Muscle layer of duodenum (tissue), 2 donors: Measurements from ENCODE around the gene MAFG.

ENCODE experiments used
- H3K27ac ChIP-seq: one replicate; pipeline ENCODE4 v1.7.0; 2013; ENCODE audit warnings: mild to moderate bottlenecking, low read length
- H3K27me3 ChIP-seq: one replicate; pipeline ENCODE4 v1.7.0; 2013; ENCODE audit warnings: low read depth, mild to moderate bottlenecking, control low read depth, low read length
- H3K36me3 ChIP-seq, 2 donors: one replicate each; pipeline ENCODE4 v1.7.0; 2013; ENCODE audit warnings: low read length in 2 of 2, control low read depth in 1 of 2, mild to moderate bottlenecking in 1 of 2; ENCODE audit not compliant: insufficient read depth in 2 of 2, control insufficient read depth in 1 of 2
- H3K4me1 ChIP-seq, 2 donors: one replicate each; pipeline ENCODE4 v1.7.0; 2013; ENCODE audit warnings: low read length in 2 of 2, mild to moderate bottlenecking in 2 of 2, control low read depth in 1 of 2, moderate library complexity in 1 of 2; ENCODE audit not compliant: insufficient read depth in 2 of 2, control insufficient read depth in 1 of 2
- H3K4me3 ChIP-seq, 2 donors: one replicate each; pipeline ENCODE4 v1.7.0; 2013; ENCODE audit warnings: low read length in 2 of 2, low read depth in 1 of 2, mild to moderate bottlenecking in 1 of 2
- H3K9me3 ChIP-seq, 2 donors: one replicate each; pipeline ENCODE4 v1.7.0; 2013; ENCODE audit warnings: low read length in 2 of 2, control low read depth in 1 of 2, mild to moderate bottlenecking in 1 of 2; ENCODE audit not compliant: control insufficient read depth in 1 of 2
- donor health status: healthy.

Gene MAFG

DNA sequence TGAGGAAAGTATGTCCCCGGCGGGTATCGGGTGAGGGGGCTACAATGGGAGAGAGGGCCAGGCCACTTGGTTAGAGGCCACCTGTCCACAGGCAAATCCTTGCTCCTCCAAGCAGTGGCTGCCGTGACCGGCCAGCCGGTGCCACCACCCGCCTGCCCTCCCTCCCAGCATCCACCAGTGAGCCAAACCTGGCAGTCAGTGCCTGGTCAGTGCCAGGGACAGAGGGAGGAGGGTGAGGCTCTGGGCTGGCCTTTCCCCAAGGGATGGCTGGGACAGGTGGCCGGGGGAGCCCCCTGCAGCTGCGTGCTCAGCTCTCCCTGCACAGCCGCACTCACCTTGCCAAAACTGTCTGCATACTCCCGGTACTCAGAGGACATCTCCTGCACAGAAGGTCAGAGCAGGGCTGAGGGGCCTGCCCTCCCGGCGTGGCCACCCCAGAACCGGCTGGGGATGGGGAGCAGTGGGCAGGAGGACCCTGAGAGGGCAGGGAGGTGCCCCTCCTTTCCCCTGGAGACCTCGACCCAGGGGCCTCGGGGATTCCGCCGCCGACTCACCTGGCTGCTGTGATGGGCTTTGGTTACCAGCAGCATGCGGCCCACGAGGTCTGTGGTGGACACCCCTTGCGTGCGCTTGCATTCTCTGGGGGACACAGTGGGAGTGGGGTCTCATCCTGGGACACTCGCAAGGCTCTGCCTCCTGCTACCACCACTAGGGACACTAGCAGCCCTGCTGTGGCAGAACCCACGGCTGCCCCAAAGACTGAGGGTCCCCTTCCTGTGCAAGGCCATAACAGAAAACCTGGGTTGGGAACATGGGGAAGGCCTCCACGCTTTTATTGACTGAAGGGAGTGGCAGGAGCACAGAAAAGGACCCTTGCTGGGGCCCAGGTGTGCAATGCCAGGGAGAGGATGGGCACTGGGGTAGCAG lies 20.1 kb downstream of the MAFG start:
- Histone ChIP-seq H3K4me1 (peaks cover 0 to 18% of the 10 kb centered on the region in 2 donors), H3K4me3 (no peak overlapping the region), H3K36me3 (peaks cover 4 to 21% of the 10 kb centered on the region in 2 donors), H3K9me3 (no peaks in the 10 kb centered on the region), H3K27ac (no peak overlapping the region), H3K27me3 (no peaks in the 10 kb centered on the region)

DNA sequence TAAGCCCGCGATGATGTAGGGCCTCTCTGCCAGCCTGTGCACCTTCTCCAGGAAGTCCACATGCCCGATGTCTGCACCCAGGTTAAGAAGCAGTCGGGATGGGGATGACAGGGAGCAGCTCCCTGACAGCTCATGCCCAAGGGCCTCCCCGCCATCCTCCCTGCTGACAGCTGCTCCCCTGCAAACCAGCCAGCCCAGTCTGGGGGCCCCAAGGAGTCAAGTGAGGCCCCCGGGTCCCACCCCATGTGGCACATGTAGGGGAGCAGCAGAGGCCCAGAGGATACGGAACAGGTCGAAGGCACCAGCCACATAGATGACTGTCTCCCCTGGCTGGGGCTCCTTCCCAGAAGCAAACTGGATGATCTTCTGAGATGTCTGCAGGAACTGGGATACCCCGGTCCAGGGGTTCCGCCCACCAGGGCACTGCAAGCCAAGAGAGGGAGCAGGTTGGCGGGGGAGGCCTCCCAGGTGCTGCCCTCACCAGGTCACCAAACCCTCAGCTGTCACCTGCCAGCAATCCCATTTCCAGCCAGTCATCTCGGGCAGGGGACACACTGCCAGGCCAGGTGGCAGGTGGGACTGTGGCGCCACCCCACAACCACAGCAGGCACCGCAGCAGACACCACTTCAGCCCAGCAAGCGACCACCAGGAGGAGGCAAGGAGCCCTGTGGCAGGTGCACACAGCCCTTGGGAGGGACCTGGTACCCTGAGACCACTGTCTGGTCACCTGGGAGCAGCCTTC lies 20.9 kb downstream of the MAFG start:
- Histone ChIP-seq H3K27ac (no peak overlapping the region), H3K36me3 (peaks cover 4 to 18% of the 10 kb centered on the region in 2 donors), H3K4me3 (no peak overlapping the region), H3K27me3 (no peaks in the 10 kb centered on the region), H3K4me1 (peaks cover 0 to 24% of the 10 kb centered on the region in 2 donors), H3K9me3 (no peaks in the 10 kb centered on the region)

DNA sequence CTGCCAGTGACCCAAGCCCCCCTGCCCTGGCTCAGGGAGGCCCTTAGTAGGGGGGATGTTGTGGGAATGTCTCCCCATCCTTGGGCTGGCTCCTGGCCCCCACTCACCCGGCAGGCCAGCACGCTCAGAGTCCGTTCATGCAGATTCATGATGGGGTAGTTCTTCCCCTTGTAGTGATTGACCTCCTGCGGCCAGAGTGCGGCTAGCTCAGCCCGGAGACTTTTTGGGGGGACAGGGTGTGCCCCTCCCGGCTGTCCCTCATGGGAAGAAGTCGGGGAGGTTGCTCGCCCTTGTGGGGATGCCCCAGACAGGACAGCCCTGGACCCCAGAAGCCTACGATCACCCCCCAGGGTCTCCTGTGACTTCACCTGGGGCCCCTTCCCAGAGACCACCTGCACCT lies 21.5 kb downstream of the MAFG start:
- Histone ChIP-seq H3K27me3 (peaks cover 5% of the 10 kb centered on the region), H3K4me1 (peaks cover 0 to 23% of the 10 kb centered on the region in 2 donors), H3K27ac (no peak overlapping the region), H3K36me3 (peaks cover 4 to 18% of the 10 kb centered on the region in 2 donors), H3K4me3 (no peak overlapping the region), H3K9me3 (no peaks in the 10 kb centered on the region)

DNA sequence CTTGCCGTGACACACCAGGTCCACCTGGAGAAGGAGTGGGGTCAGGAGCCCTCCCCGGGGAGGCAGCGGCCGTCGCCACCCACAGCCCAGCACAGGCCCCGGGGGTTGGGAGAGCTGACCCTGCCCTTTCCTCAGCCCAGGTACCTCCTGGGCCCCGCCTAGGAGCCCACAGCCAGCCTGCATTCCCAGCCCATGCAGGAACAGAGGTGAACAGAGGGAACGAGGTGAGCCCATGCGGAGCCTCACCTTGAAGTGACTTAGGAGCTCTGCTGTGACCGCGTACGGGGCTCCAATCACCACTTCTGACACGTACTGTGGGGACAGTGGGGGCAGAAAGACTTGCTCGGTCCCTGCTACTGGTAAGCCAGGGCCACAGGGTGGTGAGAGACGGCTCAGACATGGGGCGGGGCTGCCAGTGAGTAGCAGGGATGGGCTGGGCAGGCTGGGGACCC lies 22.1 kb downstream of the MAFG start:
- Histone ChIP-seq H3K36me3 (peaks cover 4 to 20% of the 10 kb centered on the region in 2 donors), H3K27me3 (peaks cover 6% of the 10 kb centered on the region), H3K4me1 (peaks cover 0 to 19% of the 10 kb centered on the region in 2 donors), H3K9me3 (no peaks in the 10 kb centered on the region), H3K4me3 (no peak overlapping the region), H3K27ac (no peak overlapping the region)

DNA sequence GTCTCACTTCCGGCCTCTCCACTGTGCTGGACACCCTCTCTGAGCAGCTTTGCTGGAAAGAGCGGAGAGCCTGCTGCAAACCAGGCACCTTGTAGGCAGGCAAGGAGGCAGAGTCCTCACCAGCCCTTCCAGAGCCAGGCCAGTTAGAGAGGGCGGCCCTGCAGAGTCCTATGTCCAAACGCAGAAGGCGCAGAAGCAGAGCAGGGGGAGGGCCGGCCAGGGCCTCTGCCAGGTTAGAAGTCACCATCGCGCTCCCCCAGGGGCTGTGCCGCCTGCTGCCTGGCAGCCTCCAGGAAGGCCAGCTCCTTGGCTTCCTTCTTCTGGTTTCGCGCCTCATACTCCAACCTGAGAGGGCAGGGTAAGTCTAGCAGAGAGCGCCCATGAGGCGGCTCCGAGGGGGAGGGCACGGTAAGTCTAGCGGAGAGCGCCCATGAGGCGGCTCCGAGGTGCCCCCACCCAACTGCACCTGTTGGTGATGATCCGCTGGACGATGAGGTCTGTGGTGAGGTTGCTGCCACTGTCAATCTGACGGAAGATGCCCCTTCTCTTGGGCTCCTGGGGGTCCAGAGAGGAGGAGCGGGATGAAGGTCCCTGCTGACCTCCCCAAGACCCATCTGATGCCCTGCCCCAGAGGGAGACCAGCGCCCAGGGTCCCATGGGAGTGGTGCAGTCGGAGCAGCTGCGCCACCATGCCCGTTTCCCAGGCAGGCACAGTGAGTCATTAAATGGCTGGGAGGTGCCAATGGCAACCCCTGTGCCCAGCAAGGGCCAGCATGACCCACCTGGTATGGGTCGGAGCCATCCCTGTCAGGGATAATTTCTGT lies 22.7 kb downstream of the MAFG start:
- peaks cover 0 to 15% of the 10 kb centered on the region in 2 donors for H3K4me1 ChIP-seq
- H3K36me3 ChIP-seq, result peaks cover 4 to 26% of the 10 kb centered on the region in 2 donors
- H3K4me3 ChIP-seq, result no peak overlapping the region
- H3K27ac ChIP-seq, result no peak overlapping the region
- H3K9me3 ChIP-seq, result no peaks in the 10 kb centered on the region
- H3K27me3 ChIP-seq, result peaks cover 6% of the 10 kb centered on the region

DNA sequence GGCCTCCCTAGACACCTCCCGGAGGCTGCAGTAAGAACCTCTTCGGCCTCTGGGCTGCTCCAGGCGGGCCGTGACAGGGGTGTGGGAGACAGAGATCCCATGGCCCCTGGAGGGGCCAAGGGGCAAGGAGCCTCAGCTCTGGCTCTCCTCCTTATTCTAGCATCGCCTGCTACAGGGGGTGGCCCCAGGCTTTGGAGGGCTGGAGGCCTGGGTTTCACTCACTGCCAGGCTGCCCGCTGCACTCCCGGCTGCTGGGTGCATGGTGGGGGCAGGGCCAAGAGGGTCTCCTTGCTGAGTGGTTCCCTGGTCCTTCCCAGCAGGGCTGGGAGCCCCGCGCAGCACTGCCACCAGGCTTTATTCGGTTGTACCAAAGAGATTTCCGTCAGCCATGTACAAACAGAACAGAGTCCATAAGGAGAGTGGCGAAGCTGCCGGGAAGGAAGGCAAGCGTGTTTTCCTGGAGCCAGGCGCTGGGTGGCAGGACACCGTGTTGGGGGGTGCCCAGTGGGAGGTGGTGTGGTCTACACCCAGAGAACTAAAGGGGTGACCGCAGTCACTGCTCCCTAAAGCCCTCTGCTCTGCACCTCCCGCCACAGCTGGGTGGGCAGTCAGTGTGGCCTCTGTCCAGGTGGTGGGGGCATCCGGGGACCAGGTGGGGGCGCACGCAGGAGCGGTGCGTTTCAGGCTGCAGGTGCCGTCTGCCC lies 23.5 kb downstream of the MAFG start:
- peaks cover 6% of the 10 kb centered on the region for H3K27me3 ChIP-seq
- no peak overlapping the region for H3K27ac ChIP-seq
- H3K36me3 ChIP-seq, result peaks cover 5 to 34% of the 10 kb centered on the region in 2 donors
- H3K4me1 ChIP-seq, result peaks cover 0 to 15% of the 10 kb centered on the region in 2 donors
- H3K4me3 ChIP-seq, result no peak overlapping the region
- H3K9me3 ChIP-seq, result no peaks in the 10 kb centered on the region

DNA sequence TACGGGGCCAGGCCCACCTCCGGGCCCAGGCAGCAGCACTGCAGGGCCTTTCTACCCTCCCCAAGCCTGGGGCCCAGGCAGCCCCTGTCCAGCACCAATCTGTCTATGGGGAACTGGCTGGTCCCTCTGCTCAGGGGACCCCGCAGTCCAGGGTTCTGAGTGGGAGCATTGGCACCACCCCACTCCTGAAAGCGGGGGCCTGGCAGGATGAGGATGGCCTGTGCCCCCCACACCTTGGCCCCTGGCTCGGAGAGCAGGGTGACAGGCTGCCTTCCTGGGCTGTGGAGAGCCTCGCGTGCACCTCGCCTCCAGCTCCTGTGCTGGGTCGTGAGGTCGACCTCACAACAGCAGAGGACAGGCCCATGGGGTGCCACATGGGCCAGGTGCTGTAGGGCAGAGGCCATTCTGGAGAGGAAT lies 24.1 kb downstream of the MAFG start:
- Histone ChIP-seq H3K27ac (no peak overlapping the region), H3K4me1 (peaks cover 0 to 15% of the 10 kb centered on the region in 2 donors), H3K4me3 (no peak overlapping the region), H3K36me3 (peaks cover 11 to 39% of the 10 kb centered on the region in 2 donors), H3K27me3 (peaks cover 6% of the 10 kb centered on the region), H3K9me3 (no peaks in the 10 kb centered on the region)

DNA sequence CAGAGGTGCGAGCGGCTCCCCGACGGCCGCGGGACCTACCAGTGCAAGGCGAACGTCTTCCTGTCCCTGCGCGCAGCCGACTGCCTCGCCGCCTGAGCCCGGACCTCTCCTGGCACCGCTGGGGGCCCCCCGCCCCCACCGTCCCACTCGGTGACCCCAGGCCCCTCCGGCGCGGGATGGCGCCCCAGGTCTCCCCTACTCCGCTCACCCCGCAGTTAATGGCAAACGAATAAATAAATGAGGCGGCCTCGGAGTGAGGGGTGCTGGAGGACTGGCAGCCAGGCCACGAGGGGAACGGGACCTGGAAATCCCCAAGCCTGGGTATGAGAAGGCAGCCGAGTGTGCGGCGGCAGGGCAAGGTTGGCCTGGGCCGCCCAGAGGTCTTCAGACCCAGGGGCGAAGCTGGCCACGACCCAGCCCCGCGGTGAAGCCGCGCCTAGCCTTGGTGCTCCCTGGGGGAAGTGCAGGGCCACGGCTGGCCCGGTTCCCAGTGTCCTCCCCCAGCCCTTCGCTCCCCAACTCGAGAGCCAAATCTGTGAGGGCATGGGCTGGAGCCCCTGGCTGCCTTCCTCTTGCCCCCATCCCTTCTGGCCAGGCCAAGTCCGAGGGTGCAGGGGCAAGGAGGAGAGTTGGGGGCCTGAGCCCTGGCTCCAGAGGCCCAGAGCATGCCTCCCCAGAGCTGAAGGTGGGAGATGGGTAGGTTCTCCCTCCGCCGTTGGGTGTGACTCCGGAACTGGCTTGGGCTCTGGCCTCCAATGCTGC lies 24.7 kb downstream of the MAFG start:
- Histone ChIP-seq H3K4me1 (peaks cover 0 to 15% of the 10 kb centered on the region in 2 donors), H3K27me3 (peaks cover 6% of the 10 kb centered on the region), H3K36me3 (peaks cover 17 to 40% of the 10 kb centered on the region in 2 donors), H3K4me3 (peak overlapping the region in 1 of 2 donors; percentile 45), H3K9me3 (no peaks in the 10 kb centered on the region), H3K27ac (no peak overlapping the region)

DNA sequence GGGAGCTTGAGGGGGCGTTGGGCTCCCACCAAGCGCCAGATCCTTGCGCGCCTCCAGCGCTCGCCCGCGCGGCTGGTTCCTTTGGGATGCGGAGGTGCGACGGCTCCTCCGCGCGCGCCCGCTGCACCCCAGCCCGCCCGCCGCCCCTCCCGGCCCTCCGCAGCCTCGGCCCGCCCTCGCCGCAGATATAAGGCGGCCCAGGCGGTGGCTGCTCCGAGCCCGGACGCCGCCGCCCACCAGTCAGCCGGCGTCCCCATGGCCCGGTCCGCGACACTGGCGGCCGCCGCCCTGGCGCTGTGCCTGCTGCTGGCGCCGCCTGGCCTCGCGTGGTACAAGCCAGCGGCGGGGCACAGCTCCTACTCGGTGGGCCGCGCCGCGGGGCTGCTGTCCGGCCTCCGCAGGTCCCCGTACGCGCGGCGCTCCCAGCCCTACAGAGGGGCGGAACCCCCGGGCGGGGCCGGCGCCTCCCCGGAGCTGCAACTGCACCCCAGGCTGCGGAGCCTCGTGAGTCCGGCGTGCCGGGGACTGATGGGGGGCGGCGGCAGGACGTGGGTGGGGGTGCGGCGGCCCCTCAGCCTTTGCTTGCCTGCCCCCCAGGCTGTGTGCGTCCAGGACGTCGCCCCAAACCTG lies 25.4 kb downstream of the MAFG start, which contains the start of gene NPB:
NPB (plus strand) TSS at position 216 of the 630 bp plus-strand sequence; CDS start at position 256, 40 bp downstream.
- Histone ChIP-seq H3K36me3 (peaks cover 20 to 40% of the 10 kb centered on the region in 2 donors), H3K27me3 (peaks cover 6% of the 10 kb centered on the region), H3K9me3 (no peaks in the 10 kb centered on the region), H3K4me1 (peaks cover 0 to 15% of the 10 kb centered on the region in 2 donors), H3K27ac (no peak within 1 kb of the TSS), H3K4me3 (peak within 1 kb of the TSS in 1 of 2 donors; percentile 45)
